GM10847 (cell line): Measurements from ENCODE around the gene TARBP2.

Experiments
- POLR2A ChIP-seq: IDR thresholded peaks from 2 replicates; pipeline ENCODE4 v1.6.1; 2011; ENCODE audit not compliant: insufficient read length; ENCODE audit errors: extremely low read depth

The TARBP2 gene

GRCh38 chr12:53501615-53502181 lies 615 bp downstream of the TARBP2 start:
- no peak for TF ChIP-seq POLR2A

GRCh38 chr12:53502331-53502730 lies 1.2 kb downstream of the TARBP2 start:
- TF ChIP-seq POLR2A, result no peak

GRCh38 chr12:53502983-53503728 lies 2.1 kb downstream of the TARBP2 start:
- no peak for TF ChIP-seq POLR2A

GRCh38 chr12:53504004-53504920 lies 3.2 kb downstream of the TARBP2 start:
- no peak for TF ChIP-seq POLR2A

- TF ChIP-seq POLR2A, result no peak
Observed at GRCh38 chr12:53505086-53505485, 4.0 kb downstream of the TARBP2 start.

GRCh38 chr12:53505555-53506449 lies 4.7 kb downstream of the TARBP2 start:
- no peak for TF ChIP-seq POLR2A

GRCh38 chr12:53506450-53506785 lies 5.3 kb downstream of the TARBP2 start:
- TF ChIP-seq POLR2A, result no peak

- TF ChIP-seq POLR2A, result no peak
Observed at GRCh38 chr12:53506881-53507602, 6.0 kb downstream of the TARBP2 start, which contains the start of gene NPFF. Gene NPFF (minus strand): TSS chr12:53507484. CDS start chr12:53507474, 10 bp downstream.

GRCh38 chr12:53507603-53507885 lies 6.5 kb downstream of the TARBP2 start:
- TF ChIP-seq POLR2A, result no peak

GRCh38 chr12:53508534-53509170 lies 7.6 kb downstream of the TARBP2 start:
- no peak for TF ChIP-seq POLR2A

GRCh38 chr12:53510181-53510812 lies 9.2 kb downstream of the TARBP2 start:
- no peak for TF ChIP-seq POLR2A

- TF ChIP-seq POLR2A, result no peak
Observed at GRCh38 chr12:53513712-53514410, 12.8 kb downstream of the TARBP2 start.
